Karpas-422 (cell line): ENCODE measurements around the gene SH3D21. TPM values are rescaled to one million over a fixed set of nuclear protein-coding genes. Genes with fewer than 3 reads are reported as not detected.
A peak's percentile ranks its signal among the peaks of the same experiment; 100 is the strongest.

Source experiments
- DNase-seq: peaks from one replicate; pipeline ENCODE4 v3.0.0-alpha.2; 2015
- H2AFZ ChIP-seq: fragments of 200-600 bp; sonication (generic); 2 replicates; pipeline ENCODE4 v1.6.1; 2014; ENCODE audit warnings: antibody characterized with exemption, low read length, mixed read lengths
- H3K27ac ChIP-seq: fragments of 200-600 bp; sonication (generic); 2 replicates; pipeline ENCODE4 v1.5.1; 2014; ENCODE audit warnings: mild to moderate bottlenecking, low read length, moderate library complexity
- H3K27me3 ChIP-seq: fragments of 200-600 bp; sonication (generic); 2 replicates; pipeline ENCODE4 v1.6.1; 2014; ENCODE audit warnings: low read length, mixed read lengths
- H3K36me3 ChIP-seq: fragments of 200-600 bp; sonication (generic); 2 replicates; pipeline ENCODE4 v1.6.1; 2014; ENCODE audit warnings: low read length, mixed read lengths; ENCODE audit not compliant: insufficient read depth
- H3K4me1 ChIP-seq: fragments of 200-600 bp; sonication (generic); 2 replicates; pipeline ENCODE4 v1.6.1; 2014; ENCODE audit warnings: mild to moderate bottlenecking, low read length, mixed read lengths
- H3K4me2 ChIP-seq: fragments of 200-600 bp; sonication (generic); 2 replicates; pipeline ENCODE4 v1.6.1; 2014; ENCODE audit warnings: low read length, low read depth, mild to moderate bottlenecking; ENCODE audit not compliant: poor library complexity, severe bottlenecking
- H3K4me3 ChIP-seq: fragments of 200-600 bp; sonication (generic); 2 replicates; pipeline ENCODE4 v1.5.1; 2014; ENCODE audit warnings: mild to moderate bottlenecking, antibody characterized with exemption, low read length, mixed read lengths
- H3K79me2 ChIP-seq: fragments of 200-600 bp; sonication (generic); 2 replicates; pipeline ENCODE4 v1.6.1; 2014; ENCODE audit warnings: mild to moderate bottlenecking, low read length, mixed read lengths
- H3K9ac ChIP-seq: fragments of 200-600 bp; sonication (generic); 2 replicates; pipeline ENCODE4 v1.6.0; 2014; ENCODE audit warnings: low read length
- H3K9me2 ChIP-seq: fragments of 200-600 bp; sonication (generic), shearing (Covaris generic); replicated peaks from 2 replicates; pipeline ENCODE4 v1.6.0; 2014; ENCODE audit warnings: mild to moderate bottlenecking, low read length, moderate library complexity; ENCODE audit not compliant: insufficient read depth
- H3K9me3 ChIP-seq: fragments of 300-700, 200-600 bp; sonication (generic); 2 replicates; pipeline ENCODE4 v1.6.1; 2014; ENCODE audit warnings: low read length, mixed read lengths
- H4K20me1 ChIP-seq: fragments of 200-600 bp; sonication (generic); 2 replicates; pipeline ENCODE4 v1.6.1; 2014; ENCODE audit warnings: mild to moderate bottlenecking, antibody characterized with exemption, low read length, low read depth; ENCODE audit not compliant: insufficient read depth
- total RNA-seq: library from RNA; depleted of rRNA; stranded (reverse); fragments of >200 nt; shearing (Covaris generic); gene quantifications from 2 replicates; pipeline ENCODE4 v1.2.3, GENCODE V29; 2014; ENCODE audit warnings: low replicate concordance; rRNA removed

SH3D21 gene
- total RNA-seq, 1 experiment from 2014 or later = 8.2 TPM

DNA sequence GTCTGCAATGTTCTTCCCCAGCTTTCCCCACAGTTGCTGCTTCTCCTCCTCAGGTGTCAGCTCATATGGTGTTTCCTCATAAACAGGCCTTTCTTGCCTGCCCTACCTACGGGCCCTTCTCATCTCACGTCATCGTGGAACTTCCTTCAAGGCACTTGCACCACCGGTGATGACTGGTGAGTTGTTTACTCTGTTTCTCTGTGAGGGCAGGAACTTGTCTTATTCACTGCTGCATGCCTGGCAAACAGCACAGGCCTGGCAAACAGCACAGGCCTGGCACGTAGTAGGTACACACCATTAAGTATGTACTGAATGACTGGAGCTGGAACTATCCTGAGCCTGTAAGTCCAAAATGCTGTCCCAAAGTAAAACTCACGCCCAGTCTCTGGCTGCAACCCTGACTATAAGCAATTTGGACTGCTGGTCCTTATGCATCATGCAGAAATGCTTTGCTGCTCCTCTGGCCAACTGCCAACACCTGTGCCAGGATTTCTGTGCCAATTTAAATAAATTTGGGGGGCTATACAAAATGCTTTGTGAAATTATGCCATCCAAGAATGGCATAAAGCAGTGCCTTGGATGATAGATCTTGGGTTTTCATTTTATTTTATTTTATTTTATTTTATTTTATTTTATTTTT is 53.9 kb downstream of the SH3D21 start:
- Histone ChIP-seq H4K20me1 (no peaks in the 10 kb centered on the region), H3K36me3 (no peaks in the 10 kb centered on the region), H3K79me2 (peaks cover 17% of the 10 kb centered on the region; the same call in 1 of the 2 replicates), H3K9me2 (no peaks in the 10 kb centered on the region), H3K4me2 (no peak overlapping the region), H3K9ac (no peak overlapping the region), H3K4me3 (no peak overlapping the region), H3K9me3 (no peaks in the 10 kb centered on the region), H3K4me1 (no peaks in the 10 kb centered on the region), H3K27ac (no peak overlapping the region), H2AFZ (no peak overlapping the region), H3K27me3 (no peaks in the 10 kb centered on the region)
- DNase-seq = no peak

GRCh38 chr1:36365381-36365780 is 59.2 kb downstream of the SH3D21 start:
- Histone ChIP-seq H3K9ac (no peak overlapping the region), H3K9me3 (no peaks in the 10 kb centered on the region), H3K79me2 (peaks cover 51% of the 10 kb centered on the region), H3K4me1 (peaks cover 8% of the 10 kb centered on the region), H3K9me2 (no peaks in the 10 kb centered on the region), H2AFZ (no peak overlapping the region), H3K27ac (no peak overlapping the region), H3K36me3 (peaks cover 4% of the 10 kb centered on the region; the same call in 1 of the 2 replicates), H3K27me3 (no peaks in the 10 kb centered on the region), H4K20me1 (no peaks in the 10 kb centered on the region), H3K4me2 (no peak overlapping the region), H3K4me3 (no peak overlapping the region)
- DNase-seq = no peak

DNA sequence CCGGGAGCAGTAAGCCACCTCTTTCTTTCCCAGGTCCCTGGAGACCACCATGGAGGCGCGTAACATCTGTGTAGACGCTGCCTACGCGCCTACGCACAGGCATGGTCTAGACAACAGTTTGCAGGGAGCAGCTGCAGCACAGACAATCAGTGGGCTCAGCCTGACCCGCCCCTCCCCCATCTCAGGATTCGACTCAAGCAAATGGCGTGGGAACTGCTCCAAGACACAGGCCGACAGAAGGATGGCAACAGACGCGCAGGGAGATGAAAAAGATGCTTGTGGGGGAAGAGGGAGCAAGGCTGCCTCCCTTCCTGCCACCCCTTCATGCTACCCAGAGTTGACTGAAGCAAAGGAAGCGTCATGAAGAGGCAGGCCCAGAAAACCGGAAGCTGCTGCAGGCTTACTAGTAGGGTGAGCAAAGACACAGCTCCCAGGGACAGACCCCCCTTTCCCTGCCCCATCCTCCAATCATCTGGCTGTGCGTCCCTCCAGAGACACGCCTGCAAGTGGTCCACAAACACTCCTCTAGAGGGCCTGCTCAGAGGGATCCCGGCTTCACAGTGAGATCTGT is 60.0 kb downstream of the SH3D21 start:
- Histone ChIP-seq H3K9me3 (no peaks in the 10 kb centered on the region), H3K79me2 (peaks cover 48% of the 10 kb centered on the region), H3K27ac (no peak overlapping the region), H3K4me1 (peaks cover 8% of the 10 kb centered on the region), H3K4me2 (no peak overlapping the region), H3K9ac (no peak overlapping the region), H3K9me2 (no peaks in the 10 kb centered on the region), H2AFZ (no peak overlapping the region), H3K4me3 (no peak overlapping the region), H3K27me3 (no peaks in the 10 kb centered on the region), H4K20me1 (no peaks in the 10 kb centered on the region), H3K36me3 (peaks cover 4% of the 10 kb centered on the region; the same call in 1 of the 2 replicates)
- DNase-seq = no peak

DNA sequence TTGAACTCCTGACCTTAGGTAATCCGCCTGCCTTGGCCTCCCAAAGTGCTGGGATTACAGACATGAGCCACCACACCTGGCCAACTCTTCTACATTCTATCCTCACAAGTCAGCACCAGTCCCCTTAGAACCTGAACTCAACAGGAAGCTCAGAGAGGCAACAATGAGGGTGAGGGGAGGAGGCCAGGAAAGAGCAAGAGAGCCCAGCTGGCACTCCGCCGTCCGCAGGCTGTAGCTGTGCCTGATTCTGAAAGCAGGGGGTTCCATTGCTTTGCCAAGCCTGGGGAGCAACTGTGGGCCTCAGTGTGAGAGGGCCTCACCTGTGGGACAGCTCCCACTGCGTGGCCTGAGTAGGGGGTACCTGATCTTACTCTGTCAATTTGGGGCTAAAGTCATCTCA is 60.9 kb downstream of the SH3D21 start:
- Histone ChIP-seq H3K4me3 (no peak overlapping the region), H3K27me3 (no peaks in the 10 kb centered on the region), H3K4me2 (no peak overlapping the region), H3K9me2 (no peaks in the 10 kb centered on the region), H3K9ac (no peak overlapping the region), H3K27ac (no peak overlapping the region), H3K36me3 (peaks cover 4% of the 10 kb centered on the region; the same call in 1 of the 2 replicates), H3K79me2 (peaks cover 45% of the 10 kb centered on the region), H2AFZ (no peak overlapping the region), H3K4me1 (peaks cover 16% of the 10 kb centered on the region), H3K9me3 (no peaks in the 10 kb centered on the region), H4K20me1 (no peaks in the 10 kb centered on the region)
- no peak for DNase-seq

DNA sequence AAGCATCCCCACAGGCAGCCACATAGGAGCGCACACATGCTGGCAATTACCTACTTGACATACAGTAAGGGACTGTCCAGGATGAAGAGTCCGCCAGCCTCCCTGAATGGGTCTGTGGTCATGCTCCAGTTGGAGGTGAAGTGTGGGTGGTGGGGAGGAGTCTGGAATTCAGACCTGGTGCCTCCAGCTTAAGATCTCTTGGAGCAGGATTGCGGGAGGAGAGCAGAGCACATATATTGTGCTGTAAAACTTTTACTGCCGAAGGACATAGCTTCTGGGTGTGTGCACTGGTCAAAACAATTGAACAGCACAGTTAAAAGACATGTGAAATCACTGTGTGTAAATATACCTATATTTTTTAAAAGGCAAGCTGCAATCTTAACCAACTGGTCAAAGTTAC is 61.6 kb downstream of the SH3D21 start:
- H3K4me2 ChIP-seq = no peak overlapping the region
- H3K4me3 ChIP-seq = no peak overlapping the region
- H3K79me2 ChIP-seq = peaks cover 50% of the 10 kb centered on the region
- H3K27ac ChIP-seq = no peak overlapping the region
- H3K9me3 ChIP-seq = no peaks in the 10 kb centered on the region
- no peaks in the 10 kb centered on the region for H4K20me1 ChIP-seq
- DNase-seq = no peak
- no peak overlapping the region for H2AFZ ChIP-seq
- peaks cover 23% of the 10 kb centered on the region for H3K4me1 ChIP-seq
- H3K9ac ChIP-seq = no peak overlapping the region
- no peaks in the 10 kb centered on the region for H3K9me2 ChIP-seq
- H3K36me3 ChIP-seq = peaks cover 4% of the 10 kb centered on the region; the same call in 1 of the 2 replicates
- H3K27me3 ChIP-seq = no peaks in the 10 kb centered on the region

- no peaks in the 10 kb centered on the region for H3K27me3 ChIP-seq
- H2AFZ ChIP-seq = no peak overlapping the region
- H3K4me2 ChIP-seq = no peak overlapping the region
- peaks cover 58% of the 10 kb centered on the region for H3K79me2 ChIP-seq
- no peaks in the 10 kb centered on the region for H3K9me2 ChIP-seq
- H3K27ac ChIP-seq = no peak overlapping the region
- H3K36me3 ChIP-seq = peaks cover 4% of the 10 kb centered on the region; the same call in 1 of the 2 replicates
- DNase-seq = peak; percentile 92
- peaks cover 37% of the 10 kb centered on the region for H3K4me1 ChIP-seq
- H3K9me3 ChIP-seq = no peaks in the 10 kb centered on the region
- no peak overlapping the region for H3K4me3 ChIP-seq
- no peak overlapping the region for H3K9ac ChIP-seq
- H4K20me1 ChIP-seq = no peaks in the 10 kb centered on the region
Measured at GRCh38 chr1:36369061-36369861, 63.1 kb downstream of the SH3D21 start.

Other genes starting within 250 kb of the SH3D21 start
- gene TEKT2, start 222.3 kb upstream of the SH3D21 start, total RNA-seq = 0.86 and 1.7 TPM in 2 replicates
- 29.3 and 42.8 TPM in 2 replicates for gene ADPRS, start 217.5 kb upstream of the SH3D21 start, total RNA-seq
- 0.04 TPM in 1 of 2 replicates, not detected in the other for gene COL8A2, start 181.1 kb upstream of the SH3D21 start, total RNA-seq
- gene TRAPPC3, start 156.9 kb upstream of the SH3D21 start, total RNA-seq = 46.7 and 81.0 TPM in 2 replicates
- gene MAP7D1, start 150.2 kb upstream of the SH3D21 start, total RNA-seq = 24.1 and 87.3 TPM in 2 replicates
- gene THRAP3, start 81.9 kb upstream of the SH3D21 start, total RNA-seq = 47.0 and 56.2 TPM in 2 replicates
- 0.75 and 7.1 TPM in 2 replicates for gene EVA1B, start 17.3 kb downstream of the SH3D21 start, total RNA-seq
- 27.0 and 44.6 TPM in 2 replicates for gene STK40, start 79.6 kb downstream of the SH3D21 start, total RNA-seq
- gene LSM10, start 91.5 kb downstream of the SH3D21 start, total RNA-seq = 19.4 and 19.5 TPM in 2 replicates
- 11.8 and 15.0 TPM in 2 replicates for gene OSCP1, start 144.1 kb downstream of the SH3D21 start, total RNA-seq
- gene MRPS15, start 158.0 kb downstream of the SH3D21 start, total RNA-seq = 86.7 and 108 TPM in 2 replicates
- gene CSF3R, start 176.5 kb downstream of the SH3D21 start, total RNA-seq = not detected in 2 replicates